HepG2 (cell line): Measurements from ENCODE around the gene JMJD8. TPM values are rescaled to one million over a fixed set of nuclear protein-coding genes. Genes with fewer than 3 reads are reported as not detected.

Experiments used
- AHDC1 ChIP-seq: sonication (generic); formaldehyde crosslinking; IDR thresholded peaks from 2 replicates; pipeline ENCODE4 v1.5.1; 2020; ENCODE audit warnings: mild to moderate bottlenecking, missing genetic modification reagents, borderline replicate concordance
- ATAD3A ChIP-seq: sonication (generic); formaldehyde crosslinking; IDR thresholded peaks from 2 replicates; pipeline ENCODE4 v1.4.0; 2020; ENCODE audit warnings: missing genetic modification reagents
- DZIP1 ChIP-seq: sonication (generic); formaldehyde crosslinking; IDR thresholded peaks from 2 replicates; pipeline ENCODE4 v1.5.0; 2020; ENCODE audit warnings: mild to moderate bottlenecking, missing genetic modification reagents
- FOXP1 ChIP-seq, 2 experiments: fragments of 450-650 bp in 1 of 2; IDR thresholded peaks; 2 replicates each; pipeline ENCODE4 v1.6.1; 2017 to 2018; ENCODE audit warnings: antibody characterized with exemption in 1 of 2
- GABPB1 ChIP-seq: IDR thresholded peaks from 2 replicates; pipeline ENCODE4 v1.6.1; 2016; ENCODE audit warnings: mild to moderate bottlenecking, missing genetic modification reagents, moderate library complexity, missing compliant biosample characterization
- NFATC3 ChIP-seq: sonication (generic); formaldehyde crosslinking; IDR thresholded peaks from 2 replicates; pipeline ENCODE4 v1.5.1; 2020; ENCODE audit warnings: mild to moderate bottlenecking, missing genetic modification reagents
- SP140L ChIP-seq: sonication (generic); formaldehyde crosslinking; IDR thresholded peaks from 2 replicates; pipeline ENCODE4 v1.4.0; 2020; ENCODE audit warnings: missing genetic modification reagents, borderline replicate concordance
- YY1 ChIP-seq: IDR thresholded peaks from 2 replicates; pipeline ENCODE4 v1.6.1; 2011; ENCODE audit warnings: low read length, low read depth, moderate library complexity, mild to moderate bottlenecking; ENCODE audit not compliant: insufficient read depth, insufficient replicate concordance
- ZBTB2 ChIP-seq: sonication (generic); formaldehyde crosslinking; IDR thresholded peaks from 2 replicates; pipeline ENCODE4 v1.8.0; 2022; ENCODE audit warnings: low read depth, missing genetic modification reagents
- ZNF18 ChIP-seq: sonication (generic); formaldehyde crosslinking; IDR thresholded peaks from 2 replicates; pipeline ENCODE4 v1.8.0; 2022; ENCODE audit warnings: mild to moderate bottlenecking, missing genetic modification reagents; ENCODE audit not compliant: insufficient replicate concordance
- ZNF414 ChIP-seq: sonication (generic); formaldehyde crosslinking; IDR thresholded peaks from 2 replicates; pipeline ENCODE4 v1.5.0; 2020; ENCODE audit warnings: missing genetic modification reagents
- ZNF577 ChIP-seq: sonication (generic); formaldehyde crosslinking; IDR thresholded peaks from 2 replicates; pipeline ENCODE4 v1.4.0; 2020; ENCODE audit warnings: mild to moderate bottlenecking, low read depth, missing genetic modification reagents, borderline replicate concordance
- ZNF713 ChIP-seq: sonication (generic); formaldehyde crosslinking; IDR thresholded peaks from 2 replicates; pipeline ENCODE4 v1.4.0; 2020; ENCODE audit warnings: mild to moderate bottlenecking, missing genetic modification reagents
- polyA plus RNA-seq, 8 experiments: library from polyadenylated mRNA; depleted of rRNA in 3 of 8; stranded (reverse) in 7 of 8; unstranded in 1 of 8; fragments of >200 nt; fragmentation: Illumina TruSeq in 4 of 8; extraction: Trizol in 4 of 8; gene quantifications; 2 replicates each; pipeline versions ENCODE4 v1.2.1 to v1.2.3, GENCODE V29; 2011 to 2016; ENCODE audit warnings: low read depth in 4 of 8, missing spikeins in 1 of 8, mixed read lengths in 1 of 8; ENCODE audit not compliant: insufficient read depth in 1 of 8
- total RNA-seq, 5 experiments: library from RNA; depleted of rRNA; stranded (reverse); fragments of >200 nt; fragmentation: Illumina TruSeq; extraction: Trizol; gene quantifications; 2 replicates each; pipeline ENCODE4 v1.2.3, GENCODE V29; 2016; ENCODE audit warnings: low read depth in 1 of 5

Gene JMJD8
- total and polyA plus RNA-seq, 2 of the 13 experiments (the other 11 are each of a cell fraction or from before 2014, with no cell fraction given), result 2.6 to 11.8 TPM

- TF ChIP-seq DZIP1 (CRISPR knock-in tag), result peak; percentile 95
- TF ChIP-seq FOXP1 (IDR thresholded peaks at IDR 0.05), result no peak
- no peak for TF ChIP-seq FOXP1 (CRISPR knock-in tag; IDR thresholded peaks at IDR 0.05)
- TF ChIP-seq SP140L (CRISPR knock-in tag), result no peak
- peak; percentile 98 for TF ChIP-seq YY1
- peak; percentile 86; the same call in 1 of the 2 replicates for TF ChIP-seq ZNF713 (CRISPR knock-in tag)
- TF ChIP-seq ZBTB2 (CRISPR knock-in tag), result peak; percentile 85
- TF ChIP-seq ZNF18, result peak; percentile 97
- no peak for TF ChIP-seq AHDC1
- peak; percentile 90; the same call in 1 of the 2 replicates for TF ChIP-seq ZNF414 (CRISPR knock-in tag)
- TF ChIP-seq GABPB1 (CRISPR knock-in tag), result peak; percentile 94
- TF ChIP-seq ZNF577, result no peak
- no peak for TF ChIP-seq ATAD3A
- no peak for TF ChIP-seq NFATC3 (CRISPR knock-in tag)
Measured at GRCh38 chr16:648781-649589, 35.1 kb downstream of the JMJD8 start, which contains the start of gene WDR90 (continued).
